GM12801 (cell line): ENCODE results near the gene ZNF571.

Source experiments
- CTCF ChIP-seq: IDR thresholded peaks from one replicate; pipeline ENCODE4 v1.5.1; 2011; ENCODE audit warnings: control low read depth; ENCODE audit not compliant: insufficient read length; ENCODE audit errors: extremely low read depth

Gene ZNF571

DNA sequence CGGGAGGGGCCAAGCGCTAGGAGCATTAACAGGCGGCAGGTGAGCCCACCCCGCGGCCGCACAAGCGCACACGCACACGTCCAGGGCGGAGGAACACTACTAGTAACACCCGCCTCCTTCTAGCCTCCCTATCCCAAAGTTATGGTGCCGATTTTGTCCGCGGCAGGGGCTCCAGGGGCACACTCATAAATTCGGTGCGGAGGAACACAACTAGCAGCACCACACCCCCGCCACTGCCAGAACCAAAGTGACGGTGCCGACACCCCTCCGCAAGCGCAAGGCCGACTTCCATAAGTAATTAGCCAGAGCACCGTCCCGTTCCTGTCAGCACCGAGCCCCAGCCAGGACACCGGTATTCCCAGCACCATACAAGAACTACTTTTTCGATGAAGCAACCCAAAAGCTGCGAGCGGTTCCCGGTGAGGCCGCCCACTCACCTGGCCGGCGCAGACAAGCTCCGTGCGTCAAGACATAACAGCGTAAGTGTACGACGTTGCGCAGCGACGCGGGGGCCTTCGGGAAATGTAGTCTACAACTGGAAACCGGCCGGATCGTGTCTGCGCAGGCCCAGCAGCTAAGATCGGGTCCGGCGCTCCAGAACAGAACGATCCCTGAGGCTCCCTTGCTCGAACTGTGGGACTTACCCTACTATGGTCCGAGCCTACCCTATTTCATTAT is at the start of gene ZNF571, which contains the start of gene ZNF540:
ZNF571 (minus strand) TSS at position 489 of the 678 bp plus-strand sequence. CDS start 8,116 bp downstream, outside the sequence.
ZNF540 (plus strand) TSS at position 573 of the 678 bp plus-strand sequence. CDS start 3,572 bp downstream, outside the sequence.
- no peak for TF ChIP-seq CTCF

DNA sequence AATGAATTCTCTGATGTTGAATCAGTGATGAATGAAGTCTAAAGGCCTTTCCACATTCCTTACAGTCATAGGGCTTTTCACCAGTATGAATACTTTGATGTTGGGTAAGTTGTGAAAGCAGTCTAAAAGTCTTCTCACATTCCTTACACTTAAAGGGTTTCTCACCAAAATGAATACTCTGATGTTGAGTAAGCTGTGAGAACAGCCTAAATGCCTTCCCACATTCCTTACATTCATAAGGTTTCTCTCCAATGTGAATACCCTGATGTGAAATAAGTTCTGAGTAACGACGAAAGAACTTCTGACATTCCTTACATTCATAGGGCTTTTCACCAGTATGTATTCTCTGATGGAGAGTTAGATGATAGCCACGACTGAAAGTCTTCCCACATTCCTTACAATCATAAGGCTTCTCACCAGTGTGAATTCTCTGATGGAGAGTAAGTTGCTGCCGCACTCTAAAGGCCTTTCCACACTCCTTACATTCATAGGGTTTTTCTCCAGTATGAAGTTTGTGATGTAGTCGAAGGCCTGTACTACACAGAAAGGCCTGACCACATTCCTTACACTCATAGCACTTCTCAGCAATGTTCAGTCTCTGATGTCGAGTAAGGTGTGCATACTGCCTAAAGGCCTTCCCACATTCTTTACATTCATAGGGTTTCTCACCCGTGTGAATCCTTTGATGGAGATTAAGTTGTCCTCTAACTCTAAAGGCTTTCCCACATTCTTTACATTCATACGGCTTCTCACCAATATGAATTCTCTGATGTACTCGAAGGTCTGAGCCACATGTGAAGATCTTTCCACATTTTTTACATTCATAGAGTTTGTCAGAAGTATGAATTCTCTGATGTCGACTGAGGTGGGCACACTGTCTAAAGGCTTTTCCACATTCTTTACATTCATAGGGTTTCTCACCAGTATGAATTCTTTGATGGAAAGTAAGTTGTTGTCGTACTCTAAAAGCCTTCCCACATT is 40.8 kb upstream of the ZNF571 start:
- TF ChIP-seq CTCF, result no peak

DNA sequence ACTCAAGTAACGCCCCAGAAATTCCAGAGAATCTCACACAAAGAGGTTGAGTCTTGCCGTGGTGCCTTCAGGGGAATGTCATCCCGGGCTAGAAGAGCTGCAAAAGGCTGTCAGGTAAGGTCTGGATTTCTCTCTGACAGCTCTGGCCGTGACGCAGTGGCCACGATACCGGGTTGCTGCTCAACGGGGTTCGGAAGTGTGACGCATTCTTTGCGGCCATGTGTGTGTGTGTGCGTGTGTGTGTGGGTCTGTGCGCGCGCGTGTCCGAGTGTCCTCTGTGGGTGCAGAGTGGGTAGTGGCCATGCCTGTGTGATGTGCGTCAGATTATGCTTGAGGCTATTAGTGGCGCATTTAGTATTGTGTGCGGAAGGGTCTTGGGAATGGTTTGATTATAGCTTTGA is 390 bp upstream of the ZNF571 start:
- TF ChIP-seq CTCF, result no peak

DNA sequence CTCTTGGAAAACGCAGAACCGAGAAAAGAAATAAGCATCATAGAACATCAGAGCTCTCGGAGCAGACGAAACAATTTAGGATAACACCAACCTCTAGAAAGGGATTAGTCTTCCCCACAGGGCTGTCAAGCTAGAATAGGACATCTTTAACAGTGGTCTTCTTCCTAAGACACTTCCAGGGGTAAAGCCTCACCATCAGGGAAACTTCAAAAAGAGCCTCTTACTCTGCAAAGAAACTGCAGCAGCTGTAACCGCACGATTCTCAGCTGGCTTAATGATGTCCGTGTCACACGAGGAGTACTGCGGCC is 642 bp downstream of the ZNF571 start:
- no peak for TF ChIP-seq CTCF

DNA sequence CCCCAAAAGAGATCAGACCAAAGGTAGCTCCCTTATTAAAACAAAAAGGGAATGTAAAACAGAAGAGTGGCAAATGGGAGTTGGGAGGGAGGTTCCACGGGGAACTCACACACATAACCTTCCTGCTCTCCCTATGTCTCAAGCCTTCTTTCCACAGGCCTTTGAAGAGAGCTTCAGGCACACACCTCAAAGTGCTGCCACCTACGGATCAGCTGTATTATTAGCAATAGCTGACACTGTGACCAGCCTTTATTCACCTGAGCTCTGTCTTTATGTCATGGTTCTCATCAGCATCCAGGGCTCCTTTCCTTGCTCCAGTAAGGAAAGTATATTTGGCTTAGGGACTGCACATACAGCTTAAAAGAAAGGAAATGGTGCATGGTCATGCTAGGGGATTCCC is 11.3 kb downstream of the ZNF571 start:
- TF ChIP-seq CTCF, result no peak

- no peak for TF ChIP-seq CTCF
These were observed 22.4 kb downstream of the ZNF571 start for GRCh38 chr19:37572203-37572602.

DNA sequence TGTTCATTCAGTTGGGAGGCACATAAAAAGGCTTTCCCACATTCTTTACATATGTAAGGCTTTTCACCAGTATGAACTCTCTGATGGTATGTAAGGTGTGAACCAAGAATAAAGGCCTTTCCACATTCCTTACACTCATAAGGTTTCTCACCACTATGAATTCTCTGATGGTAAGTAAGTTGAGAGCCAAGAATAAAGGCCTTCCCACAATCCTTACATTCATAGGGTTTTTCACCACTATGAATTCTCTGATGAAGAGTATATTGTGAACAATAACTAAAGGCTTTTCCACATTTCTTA is 29.3 kb downstream of the ZNF571 start:
- TF ChIP-seq CTCF, result no peak
